PC-3 (cell line): ENCODE measurements around the gene GSC2. TPM values are rescaled to one million over a fixed set of nuclear protein-coding genes. Genes with fewer than 3 reads are reported as not detected.

Experiments
- ATAC-seq: fragments of 200-7000 bp; cut with Tn5 transposase; 2 replicates; pipeline ENCODE4 v1.9.1; 2020; ENCODE audit warnings: mild to moderate bottlenecking, moderate library complexity
- BruUV-seq: library from RNA; stranded (reverse); fragments of 400-500 nt; replicated peaks from 2 replicates; lab custom pipeline; 2021; lab: Mats Ljungman, UMichigan
- CTCF ChIA-PET: fragments of 300-600 bp; sonication (Branson Sonifier 250); formaldehyde crosslinking; loops from one replicate; lab custom pipeline; 2022; ENCODE audit warnings: antibody characterized with exemption; lab: Charles Lee
- POLR2A ChIA-PET: fragments of 300-600 bp; sonication (Branson Sonifier 250); formaldehyde crosslinking; loops from one replicate; lab custom pipeline; 2022; ENCODE audit warnings: antibody characterized with exemption; ENCODE audit not compliant: unreplicated experiment; lab: Charles Lee
- DNase-seq: peaks from one replicate; pipeline ENCODE4 v3.0.0-alpha.2; 2015
- H2AFZ ChIP-seq: fragments of 300-600 bp; sonication (generic); 2 replicates; pipeline ENCODE4 v1.6.0; 2016; ENCODE audit warnings: antibody characterized with exemption, low read length
- H3F3A ChIP-seq: fragments of 300-600 bp; sonication (generic); one replicate; pipeline ENCODE4 v1.6.0; 2017; ENCODE audit warnings: antibody characterized with exemption, low read length, control low read depth, mild to moderate bottlenecking; ENCODE audit not compliant: unreplicated experiment
- H3K27ac ChIP-seq: fragments of 300-600 bp; sonication (generic); 2 replicates; pipeline ENCODE4 v1.5.1; 2016; ENCODE audit warnings: mild to moderate bottlenecking, low read length
- H3K27me3 ChIP-seq: fragments of 300-600 bp; sonication (generic); 2 replicates; pipeline ENCODE4 v1.6.1; 2016; ENCODE audit warnings: low read length, mixed read lengths
- H3K36me3 ChIP-seq: fragments of 300-600 bp; sonication (generic); 2 replicates; pipeline ENCODE4 v1.6.1; 2016; ENCODE audit warnings: low read depth, mixed run types, low read length, mixed read lengths
- H3K4me1 ChIP-seq: fragments of 300-600 bp; sonication (generic); 2 replicates; pipeline ENCODE4 v1.5.1; 2016; ENCODE audit warnings: low read length; ENCODE audit not compliant: insufficient read depth
- H3K4me2 ChIP-seq: fragments of 300-600 bp; sonication (generic); 2 replicates; pipeline ENCODE4 v1.6.0; 2016; ENCODE audit warnings: low read length
- H3K4me3 ChIP-seq: fragments of 300-600 bp; sonication (generic); 2 replicates; pipeline ENCODE4 v1.5.1; 2016; ENCODE audit warnings: mild to moderate bottlenecking, low read length, mixed read lengths
- H3K79me2 ChIP-seq: fragments of 300-600 bp; sonication (generic); 2 replicates; pipeline ENCODE4 v1.6.1; 2017; ENCODE audit warnings: low read length, mixed read lengths
- H3K9ac ChIP-seq: fragments of 300-600 bp; sonication (generic); 2 replicates; pipeline ENCODE4 v1.6.0; 2016; ENCODE audit warnings: mild to moderate bottlenecking, low read length
- H3K9me2 ChIP-seq: fragments of 300-600 bp; sonication (generic); replicated peaks from 2 replicates; pipeline ENCODE4 v1.6.1; 2016; ENCODE audit warnings: mixed run types, low read length, mixed read lengths
- H3K9me3 ChIP-seq: fragments of 300-600 bp; sonication (generic); 2 replicates; pipeline ENCODE4 v1.6.1; 2016; ENCODE audit warnings: low read length, mixed read lengths
- H4K20me1 ChIP-seq: fragments of 300-600 bp; sonication (generic); 2 replicates; pipeline ENCODE4 v1.6.1; 2016; ENCODE audit warnings: low read length, mixed read lengths
- EZH2 ChIP-seq: fragments of 300-600 bp; sonication (generic); IDR thresholded peaks from one replicate; pipeline ENCODE4 v1.6.1; 2017; ENCODE audit warnings: antibody characterized with exemption, mild to moderate bottlenecking, low read length; ENCODE audit not compliant: unreplicated experiment
- EZH2phosphoT487 ChIP-seq: fragments of 300-600 bp; sonication (generic); IDR thresholded peaks from 2 replicates; pipeline ENCODE4 v1.6.1; 2018; ENCODE audit warnings: mild to moderate bottlenecking, antibody characterized with exemption, low read length, borderline replicate concordance
- intact Hi-C: fragments of 100-400 bp; cut with micrococcal nuclease; formaldehyde crosslinking; loops from 2 replicates; pipeline ENCODE4 v1.9.0; 2023
- total RNA-seq: library from RNA; depleted of rRNA; stranded (reverse); fragments of >200 nt; gene quantifications from 2 replicates; pipeline ENCODE4 v1.2.3, GENCODE V29; 2014
- TF ChIP-seq, protein P1 (sequence below): fragments of 300-600 bp; sonication (generic); conservative IDR thresholded peaks from 2 replicates; pipeline ENCODE4 v1.5.1; 2017; ENCODE audit warnings: antibody characterized with exemption, low read depth, mild to moderate bottlenecking, low read length

GSC2 gene
- total RNA-seq, 1 experiment from 2014 or later = not detected

DNA sequence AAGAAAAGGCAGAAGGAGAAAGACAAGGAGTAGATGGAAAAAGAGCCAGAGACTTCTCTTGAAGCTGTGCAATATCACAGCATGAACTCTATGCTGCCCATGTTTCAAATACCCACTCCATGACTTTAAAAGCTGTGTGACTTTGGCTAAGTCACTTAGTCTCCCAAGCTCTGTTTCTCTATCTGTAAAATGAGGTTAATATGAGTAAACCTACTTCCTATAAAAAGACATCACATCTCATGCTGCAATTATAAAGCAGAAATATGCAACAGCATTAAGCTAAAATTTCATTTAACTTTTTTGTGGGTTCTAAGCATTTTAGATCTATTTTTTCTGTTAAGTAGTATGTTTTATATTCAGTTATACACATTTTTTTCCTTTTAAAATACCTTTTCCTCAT lies 39.4 kb downstream of the GSC2 start:
- H3K27ac ChIP-seq = no peak overlapping the region
- BruUV-seq = no TSS peak
- peaks cover 84% of the 10 kb centered on the region for H3K79me2 ChIP-seq
- no peak overlapping the region for H3K4me2 ChIP-seq
- peaks cover 8% of the 10 kb centered on the region; the same call in 1 of the 2 replicates for H3K4me1 ChIP-seq
- no peaks in the 10 kb centered on the region for H3K27me3 ChIP-seq
- no peak overlapping the region for H3K9ac ChIP-seq
- H4K20me1 ChIP-seq = peaks cover 55% of the 10 kb centered on the region; the same call in 1 of the 2 replicates
- H3K9me2 ChIP-seq = no peaks in the 10 kb centered on the region
- H3K36me3 ChIP-seq = no peaks in the 10 kb centered on the region
- CTCF ChIA-PET = no interaction called here
- no peak overlapping the region for H3K4me3 ChIP-seq
- no peak overlapping the region for H2AFZ ChIP-seq
- POLR2A ChIA-PET = no interaction called here
- intact Hi-C loops = no loop called here
- TF ChIP-seq, protein P1, sequence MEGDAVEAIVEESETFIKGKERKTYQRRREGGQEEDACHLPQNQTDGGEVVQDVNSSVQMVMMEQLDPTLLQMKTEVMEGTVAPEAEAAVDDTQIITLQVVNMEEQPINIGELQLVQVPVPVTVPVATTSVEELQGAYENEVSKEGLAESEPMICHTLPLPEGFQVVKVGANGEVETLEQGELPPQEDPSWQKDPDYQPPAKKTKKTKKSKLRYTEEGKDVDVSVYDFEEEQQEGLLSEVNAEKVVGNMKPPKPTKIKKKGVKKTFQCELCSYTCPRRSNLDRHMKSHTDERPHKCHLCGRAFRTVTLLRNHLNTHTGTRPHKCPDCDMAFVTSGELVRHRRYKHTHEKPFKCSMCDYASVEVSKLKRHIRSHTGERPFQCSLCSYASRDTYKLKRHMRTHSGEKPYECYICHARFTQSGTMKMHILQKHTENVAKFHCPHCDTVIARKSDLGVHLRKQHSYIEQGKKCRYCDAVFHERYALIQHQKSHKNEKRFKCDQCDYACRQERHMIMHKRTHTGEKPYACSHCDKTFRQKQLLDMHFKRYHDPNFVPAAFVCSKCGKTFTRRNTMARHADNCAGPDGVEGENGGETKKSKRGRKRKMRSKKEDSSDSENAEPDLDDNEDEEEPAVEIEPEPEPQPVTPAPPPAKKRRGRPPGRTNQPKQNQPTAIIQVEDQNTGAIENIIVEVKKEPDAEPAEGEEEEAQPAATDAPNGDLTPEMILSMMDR = no peak
- TF ChIP-seq EZH2phosphoT487 = no peak
- TF ChIP-seq EZH2 = no peak
- H3F3A ChIP-seq = no peaks in the 10 kb centered on the region
- ATAC-seq (no peak), DNase-seq (no peak)
- no peaks in the 10 kb centered on the region for H3K9me3 ChIP-seq

DNA sequence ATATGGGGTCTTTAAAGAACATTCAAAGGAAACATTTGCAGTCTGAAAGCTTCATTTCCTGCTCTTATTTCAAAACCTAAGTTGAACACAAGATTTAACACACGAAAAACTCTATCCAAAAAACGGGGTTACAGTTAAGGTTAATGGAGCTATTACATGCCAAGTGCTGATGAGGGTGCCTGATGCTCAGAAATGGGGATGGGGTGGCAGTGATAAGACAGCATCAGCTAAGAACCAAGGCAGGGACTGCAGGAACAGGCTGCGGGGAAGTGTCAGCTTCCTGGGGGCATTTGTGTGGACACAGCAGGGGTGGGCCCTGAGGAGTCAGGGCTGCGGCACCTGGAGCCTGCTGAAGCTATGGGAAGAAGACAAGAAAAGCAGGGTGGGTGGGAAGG lies 40.0 kb downstream of the GSC2 start:
- no peak overlapping the region for H3K4me2 ChIP-seq
- H3K4me3 ChIP-seq = no peak overlapping the region
- H3K9ac ChIP-seq = no peak overlapping the region
- H4K20me1 ChIP-seq = peaks cover 49% of the 10 kb centered on the region; the same call in 1 of the 2 replicates
- no peak for DNase-seq
- CTCF ChIA-PET = no interaction called here
- H3K36me3 ChIP-seq = no peaks in the 10 kb centered on the region
- intact Hi-C loops = no loop called here
- no peaks in the 10 kb centered on the region for H3F3A ChIP-seq
- H3K9me3 ChIP-seq = no peaks in the 10 kb centered on the region
- peaks cover 84% of the 10 kb centered on the region for H3K79me2 ChIP-seq
- no peak overlapping the region for H2AFZ ChIP-seq
- H3K9me2 ChIP-seq = no peaks in the 10 kb centered on the region
- ATAC-seq = no peak
- peaks cover 8% of the 10 kb centered on the region; the same call in 1 of the 2 replicates for H3K4me1 ChIP-seq
- no peak overlapping the region for H3K27ac ChIP-seq
- TF ChIP-seq EZH2 (no peak), EZH2phosphoT487 (no peak)
- TF ChIP-seq, protein P1 = no peak
- no peaks in the 10 kb centered on the region for H3K27me3 ChIP-seq
- no TSS peak for BruUV-seq
- POLR2A ChIA-PET = no interaction called here

DNA sequence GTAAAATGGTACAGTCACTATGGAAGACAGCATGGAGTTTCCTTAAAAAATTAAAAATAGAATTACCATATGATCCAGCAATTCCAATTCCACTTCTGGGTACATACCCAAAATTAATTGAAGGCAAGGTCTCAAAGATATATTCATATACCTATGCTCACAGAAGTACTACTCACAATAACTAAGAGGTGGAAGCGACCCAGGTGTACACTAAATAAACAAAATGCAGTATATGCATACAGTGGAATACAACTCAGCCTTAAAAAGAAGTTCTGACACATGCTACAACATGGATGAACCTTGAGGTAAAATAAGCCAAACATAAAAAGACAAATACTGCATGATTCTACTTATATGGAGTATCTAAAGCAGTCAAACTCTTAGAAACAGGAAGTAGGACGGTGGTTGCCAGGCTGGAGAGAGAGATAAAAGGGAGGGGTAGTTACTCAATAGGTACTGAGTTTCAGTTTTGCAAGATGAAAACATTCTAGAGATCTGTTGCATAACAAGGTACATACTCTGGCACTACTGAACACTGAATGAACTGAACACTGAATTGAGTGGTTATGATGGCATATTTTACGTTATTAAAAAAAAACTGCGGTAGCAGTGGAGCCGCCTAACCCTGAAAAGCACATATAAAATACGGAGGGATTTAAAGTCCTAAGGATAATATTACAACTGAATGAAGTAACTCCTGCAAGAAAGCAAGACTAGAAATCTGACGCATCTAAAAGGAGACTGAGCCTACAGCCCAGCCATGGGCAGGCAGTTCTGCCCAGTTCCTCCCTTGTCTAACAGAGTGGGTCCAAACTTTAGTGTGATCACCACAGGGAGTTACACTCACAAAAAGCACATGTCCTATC lies 40.7 kb downstream of the GSC2 start:
- DNase-seq (no peak), ATAC-seq (no peak)
- intact Hi-C loops = no loop called here
- H2AFZ ChIP-seq = no peak overlapping the region
- no peak for TF ChIP-seq EZH2
- peaks cover 8% of the 10 kb centered on the region; the same call in 1 of the 2 replicates for H3K4me1 ChIP-seq
- no peaks in the 10 kb centered on the region for H3K9me2 ChIP-seq
- POLR2A ChIA-PET = no interaction called here
- H3K4me2 ChIP-seq = no peak overlapping the region
- H3K27me3 ChIP-seq = no peaks in the 10 kb centered on the region
- no peak overlapping the region for H3K4me3 ChIP-seq
- peaks cover 84% of the 10 kb centered on the region for H3K79me2 ChIP-seq
- CTCF ChIA-PET = no interaction called here
- no peaks in the 10 kb centered on the region for H3K9me3 ChIP-seq
- no TSS peak for BruUV-seq
- no peaks in the 10 kb centered on the region for H3F3A ChIP-seq
- no peak overlapping the region for H3K9ac ChIP-seq
- H4K20me1 ChIP-seq = peaks cover 43% of the 10 kb centered on the region; the same call in 1 of the 2 replicates
- H3K27ac ChIP-seq = no peak overlapping the region
- H3K36me3 ChIP-seq = no peaks in the 10 kb centered on the region
